ENCODE data around the gene SANBR. TPM values are rescaled to one million over a fixed set of nuclear protein-coding genes. Genes with fewer than 3 reads are reported as not detected.

Gene SANBR
- total and polyA plus RNA-seq, 2 of the 13 experiments (the other 11 are each of a cell fraction or from before 2014, with no cell fraction given): 9.8 to 20.9 TPM

GRCh38 chr2:61017003-61017555 is 48.6 kb upstream of the SANBR start (continued):
- TF ChIP-seq ZNF619 (CRISPR knock-in tag; IDR thresholded peaks at IDR 0.05) (peak; percentile 25), PLRG1 (conservative IDR thresholded peaks at IDR 0.05) (no peak), PLSCR1 (CRISPR knock-in tag; IDR thresholded peaks at IDR 0.05; ENCODE audit: borderline replicate concordance) (no peak), CCAR2 (optimal IDR thresholded peaks at IDR 0.05; ENCODE audit: low read depth, low read length) (peak; percentile 47), ESRRA (CRISPR knock-in tag; IDR thresholded peaks at IDR 0.05; ENCODE audit: low read depth) (peak; percentile 43; the same call in 1 of the 2 replicates), ZNF567 (CRISPR knock-in tag; IDR thresholded peaks at IDR 0.05; ENCODE audit: borderline replicate concordance) (peak; percentile 16), SIX4 (CRISPR knock-in tag; IDR thresholded peaks at IDR 0.05) (no peak), KDM5A (IDR thresholded peaks at IDR 0.05; ENCODE audit: borderline replicate concordance, low read length) (peak; percentile 99), ZNF780A (CRISPR knock-in tag; IDR thresholded peaks at IDR 0.05) (no peak), ATF3 (CRISPR knock-in tag; IDR thresholded peaks at IDR 0.05) (peak; percentile 48; the same call in 1 of the 2 replicates), ZNF414 (CRISPR knock-in tag; IDR thresholded peaks at IDR 0.05) (peak; percentile 65), ZNF816 (CRISPR knock-in tag; IDR thresholded peaks at IDR 0.05; ENCODE audit: borderline replicate concordance) (no peak), REL (CRISPR knock-in tag; conservative IDR thresholded peaks at IDR 0.05) (no peak; the same call in 1 of the 2 replicates), ZNF674 (CRISPR knock-in tag; IDR thresholded peaks at IDR 0.05; ENCODE audit: low read depth) (no peak), EED (CRISPR knock-in tag; IDR thresholded peaks at IDR 0.05) (no peak), ARNT2 (CRISPR knock-in tag; IDR thresholded peaks at IDR 0.05; ENCODE audit: low read depth) (no peak; the same call in none of the 2 replicates)
- TF ChIP-seq, protein P1, sequence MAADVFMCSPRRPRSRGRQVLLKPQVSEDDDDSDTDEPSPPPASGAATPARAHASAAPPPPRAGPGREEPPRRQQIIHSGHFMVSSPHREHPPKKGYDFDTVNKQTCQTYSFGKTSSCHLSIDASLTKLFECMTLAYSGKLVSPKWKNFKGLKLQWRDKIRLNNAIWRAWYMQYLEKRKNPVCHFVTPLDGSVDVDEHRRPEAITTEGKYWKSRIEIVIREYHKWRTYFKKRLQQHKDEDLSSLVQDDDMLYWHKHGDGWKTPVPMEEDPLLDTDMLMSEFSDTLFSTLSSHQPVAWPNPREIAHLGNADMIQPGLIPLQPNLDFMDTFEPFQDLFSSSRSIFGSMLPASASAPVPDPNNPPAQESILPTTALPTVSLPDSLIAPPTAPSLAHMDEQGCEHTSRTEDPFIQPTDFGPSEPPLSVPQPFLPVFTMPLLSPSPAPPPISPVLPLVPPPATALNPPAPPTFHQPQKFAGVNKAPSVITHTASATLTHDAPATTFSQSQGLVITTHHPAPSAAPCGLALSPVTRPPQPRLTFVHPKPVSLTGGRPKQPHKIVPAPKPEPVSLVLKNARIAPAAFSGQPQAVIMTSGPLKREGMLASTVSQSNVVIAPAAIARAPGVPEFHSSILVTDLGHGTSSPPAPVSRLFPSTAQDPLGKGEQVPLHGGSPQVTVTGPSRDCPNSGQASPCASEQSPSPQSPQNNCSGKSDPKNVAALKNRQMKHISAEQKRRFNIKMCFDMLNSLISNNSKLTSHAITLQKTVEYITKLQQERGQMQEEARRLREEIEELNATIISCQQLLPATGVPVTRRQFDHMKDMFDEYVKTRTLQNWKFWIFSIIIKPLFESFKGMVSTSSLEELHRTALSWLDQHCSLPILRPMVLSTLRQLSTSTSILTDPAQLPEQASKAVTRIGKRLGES (CRISPR knock-in tag; IDR thresholded peaks at IDR 0.05; ENCODE audit: borderline replicate concordance): no peak
- TF ChIP-seq, protein P2, sequence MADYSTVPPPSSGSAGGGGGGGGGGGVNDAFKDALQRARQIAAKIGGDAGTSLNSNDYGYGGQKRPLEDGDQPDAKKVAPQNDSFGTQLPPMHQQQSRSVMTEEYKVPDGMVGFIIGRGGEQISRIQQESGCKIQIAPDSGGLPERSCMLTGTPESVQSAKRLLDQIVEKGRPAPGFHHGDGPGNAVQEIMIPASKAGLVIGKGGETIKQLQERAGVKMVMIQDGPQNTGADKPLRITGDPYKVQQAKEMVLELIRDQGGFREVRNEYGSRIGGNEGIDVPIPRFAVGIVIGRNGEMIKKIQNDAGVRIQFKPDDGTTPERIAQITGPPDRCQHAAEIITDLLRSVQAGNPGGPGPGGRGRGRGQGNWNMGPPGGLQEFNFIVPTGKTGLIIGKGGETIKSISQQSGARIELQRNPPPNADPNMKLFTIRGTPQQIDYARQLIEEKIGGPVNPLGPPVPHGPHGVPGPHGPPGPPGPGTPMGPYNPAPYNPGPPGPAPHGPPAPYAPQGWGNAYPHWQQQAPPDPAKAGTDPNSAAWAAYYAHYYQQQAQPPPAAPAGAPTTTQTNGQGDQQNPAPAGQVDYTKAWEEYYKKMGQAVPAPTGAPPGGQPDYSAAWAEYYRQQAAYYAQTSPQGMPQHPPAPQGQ (CRISPR knock-in tag; IDR thresholded peaks at IDR 0.05; ENCODE audit: borderline replicate concordance): no peak
- TF ChIP-seq, protein P3, sequence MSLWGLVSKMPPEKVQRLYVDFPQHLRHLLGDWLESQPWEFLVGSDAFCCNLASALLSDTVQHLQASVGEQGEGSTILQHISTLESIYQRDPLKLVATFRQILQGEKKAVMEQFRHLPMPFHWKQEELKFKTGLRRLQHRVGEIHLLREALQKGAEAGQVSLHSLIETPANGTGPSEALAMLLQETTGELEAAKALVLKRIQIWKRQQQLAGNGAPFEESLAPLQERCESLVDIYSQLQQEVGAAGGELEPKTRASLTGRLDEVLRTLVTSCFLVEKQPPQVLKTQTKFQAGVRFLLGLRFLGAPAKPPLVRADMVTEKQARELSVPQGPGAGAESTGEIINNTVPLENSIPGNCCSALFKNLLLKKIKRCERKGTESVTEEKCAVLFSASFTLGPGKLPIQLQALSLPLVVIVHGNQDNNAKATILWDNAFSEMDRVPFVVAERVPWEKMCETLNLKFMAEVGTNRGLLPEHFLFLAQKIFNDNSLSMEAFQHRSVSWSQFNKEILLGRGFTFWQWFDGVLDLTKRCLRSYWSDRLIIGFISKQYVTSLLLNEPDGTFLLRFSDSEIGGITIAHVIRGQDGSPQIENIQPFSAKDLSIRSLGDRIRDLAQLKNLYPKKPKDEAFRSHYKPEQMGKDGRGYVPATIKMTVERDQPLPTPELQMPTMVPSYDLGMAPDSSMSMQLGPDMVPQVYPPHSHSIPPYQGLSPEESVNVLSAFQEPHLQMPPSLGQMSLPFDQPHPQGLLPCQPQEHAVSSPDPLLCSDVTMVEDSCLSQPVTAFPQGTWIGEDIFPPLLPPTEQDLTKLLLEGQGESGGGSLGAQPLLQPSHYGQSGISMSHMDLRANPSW (CRISPR knock-in tag; IDR thresholded peaks at IDR 0.05; ENCODE audit: borderline replicate concordance): no peak
